Mesodermal cell (in vitro differentiated cells): ENCODE data around the gene ENO3. TPM values are rescaled to one million over a fixed set of nuclear protein-coding genes. Genes with fewer than 3 reads are reported as not detected.
"Not testable (repeated sequence)": the region's sequence is repeated elsewhere in the genome, so short reads cannot be mapped to it uniquely, and the experiment has no call there.

ENCODE experiments used
- H3K27ac ChIP-seq: 2 replicates; pipeline ENCODE4 v1.7.0; 2013; ENCODE audit warnings: mild to moderate bottlenecking, low read depth, low read length, moderate library complexity; ENCODE audit not compliant: severe bottlenecking
- H3K36me3 ChIP-seq: 2 replicates; pipeline ENCODE4 v1.7.1; 2013; ENCODE audit warnings: mild to moderate bottlenecking, low read length, moderate library complexity; ENCODE audit not compliant: control insufficient read depth, insufficient read depth
- H3K4me1 ChIP-seq: one replicate; pipeline ENCODE4 v1.7.1; 2013; ENCODE audit warnings: mild to moderate bottlenecking, low read length; ENCODE audit not compliant: insufficient read depth, control insufficient read depth, poor library complexity, severe bottlenecking
- H3K4me3 ChIP-seq: 2 replicates; pipeline ENCODE4 v1.7.0; 2013; ENCODE audit warnings: low read length, control low read depth, mild to moderate bottlenecking; ENCODE audit not compliant: insufficient read depth, poor library complexity, severe bottlenecking; ENCODE audit errors: extremely low read depth
- H3K9me3 ChIP-seq: 2 replicates; pipeline ENCODE4 v1.7.1; 2013; ENCODE audit warnings: mild to moderate bottlenecking, low read length, moderate library complexity; ENCODE audit not compliant: control insufficient read depth
- WGBS, 2 experiments: methylation state at CpG; one replicate each; pipeline ENCODE4 v1.1.5; 2013; ENCODE audit warnings: missing lambda C conversion rate in 2 of 2; ENCODE audit not compliant: insufficient coverage in 2 of 2; 5-methylcytosine and 5-hydroxymethylcytosine counted together
- polyA plus RNA-seq, 2 experiments: library from polyadenylated mRNA; stranded (reverse); fragments of 50-300 nt; gene quantifications; one replicate each; pipeline ENCODE4 v1.2.3, GENCODE V29; 2013

The ENO3 gene
- 28.8 TPM for polyA plus RNA-seq (2013, experiment 1 of 2)
- polyA plus RNA-seq (2013, experiment 2 of 2) = 26.2 TPM

DNA sequence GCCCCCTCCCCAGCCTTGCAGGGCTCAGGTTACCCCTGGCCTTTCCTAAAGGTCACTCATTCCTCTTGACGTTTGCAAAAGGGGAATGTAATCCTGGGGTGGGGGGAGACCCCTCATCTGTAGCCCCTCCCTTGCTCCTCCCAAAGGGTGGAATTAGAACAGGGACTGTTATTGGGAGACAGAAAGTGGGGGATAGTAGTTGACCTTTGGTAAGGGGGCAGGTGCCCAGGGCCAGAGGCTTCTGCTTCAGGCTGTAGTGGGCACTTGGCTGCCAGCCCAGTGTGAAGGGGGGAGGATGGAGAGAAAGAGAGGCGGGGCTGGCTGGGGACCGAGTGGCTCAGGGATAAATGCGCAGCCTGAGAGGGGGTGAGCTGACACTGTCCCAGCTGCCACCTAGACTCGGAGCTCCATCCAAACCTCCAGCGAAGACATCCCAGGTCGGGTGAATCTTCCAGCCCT, at the start of gene ENO3:
Gene ENO3 (plus strand): TSS at position 374 of the 459 bp plus-strand sequence. CDS start 711 bp downstream, outside the sequence.
- Histone ChIP-seq H3K4me1 (peaks cover 32% of the 10 kb centered on the region), H3K36me3 (peaks cover 27% of the 10 kb centered on the region), H3K4me3 (peak within 1 kb of the TSS; percentile 98), H3K27ac (peak within 1 kb of the TSS; percentile 97), H3K9me3 (no peaks in the 10 kb centered on the region)
- 23% methylated on average over 5 of the region's 7 CpGs; no CpG with 5 or more reads in 1 of the 2 experiments for WGBS, 2 experiments

DNA sequence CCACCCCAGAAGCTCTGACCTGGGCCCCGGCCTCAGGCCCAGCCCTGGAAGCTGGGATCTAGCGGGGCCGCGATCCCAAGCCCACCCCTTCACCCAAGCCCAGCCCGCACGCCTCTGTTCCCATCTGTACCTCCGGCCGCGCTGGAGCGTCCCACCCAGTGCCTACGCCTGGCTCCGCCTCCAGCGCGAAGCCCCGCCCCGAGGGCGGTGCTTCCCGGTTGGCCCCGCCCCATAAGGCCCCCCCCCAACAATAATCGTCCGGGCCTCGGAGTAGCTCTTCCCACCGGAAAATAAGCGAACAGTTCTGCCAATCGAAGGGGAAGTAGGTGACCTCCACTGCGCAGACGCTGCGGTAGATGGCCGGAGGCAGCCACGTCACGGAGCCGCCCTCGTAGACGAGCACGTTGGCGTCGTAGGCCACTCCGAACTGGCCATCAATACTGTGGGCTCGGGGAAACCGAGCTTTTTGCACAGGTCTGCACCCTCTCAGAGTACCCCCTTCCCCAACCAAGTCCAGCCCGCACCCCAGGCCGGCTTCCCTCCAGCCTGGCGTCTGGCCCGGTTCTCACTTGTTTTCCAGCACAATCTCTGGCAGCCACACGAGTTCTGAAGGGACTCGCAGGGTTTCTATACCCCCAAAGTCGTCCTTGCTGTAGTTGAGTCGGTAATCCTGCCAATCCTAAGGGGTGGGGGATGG, 49.1 kb upstream of the ENO3 start:
- Histone ChIP-seq H3K4me3 (no peak overlapping the region), H3K4me1 (no peaks in the 10 kb centered on the region), H3K27ac (no peak overlapping the region), H3K9me3 (peaks cover 4% of the 10 kb centered on the region), H3K36me3 (peaks cover 35% of the 10 kb centered on the region)
- 92 to 97% methylated on average over 27 to 34 of the region's 48 CpGs for WGBS, 2 experiments

DNA sequence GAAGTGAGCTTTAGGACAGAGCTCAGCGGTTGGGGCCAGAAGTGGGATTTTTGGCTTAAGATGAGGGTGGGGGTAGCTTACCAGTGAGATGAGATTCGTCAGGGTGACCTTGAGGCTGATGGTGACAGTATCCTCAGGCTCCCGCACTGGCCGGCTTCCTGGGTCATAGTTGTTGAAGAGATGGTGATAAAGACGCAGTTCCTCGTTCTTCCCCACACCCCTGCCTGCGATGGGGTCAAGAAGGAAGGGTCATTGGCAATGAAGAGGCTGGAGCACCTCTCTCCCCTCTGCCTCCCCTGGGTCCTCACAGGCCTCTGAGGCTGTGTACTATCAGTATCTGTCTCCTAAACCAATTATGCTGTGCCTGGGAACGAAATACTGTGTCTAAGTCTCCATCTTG, 48.4 kb upstream of the ENO3 start:
- H3K9me3 ChIP-seq = peaks cover 4% of the 10 kb centered on the region
- H3K36me3 ChIP-seq = peaks cover 27% of the 10 kb centered on the region
- 84 to 91% methylated on average over 4 to 5 of the region's 8 CpGs for WGBS, 2 experiments
- no peak overlapping the region for H3K4me3 ChIP-seq
- H3K27ac ChIP-seq = no peak overlapping the region
- H3K4me1 ChIP-seq = no peaks in the 10 kb centered on the region

DNA sequence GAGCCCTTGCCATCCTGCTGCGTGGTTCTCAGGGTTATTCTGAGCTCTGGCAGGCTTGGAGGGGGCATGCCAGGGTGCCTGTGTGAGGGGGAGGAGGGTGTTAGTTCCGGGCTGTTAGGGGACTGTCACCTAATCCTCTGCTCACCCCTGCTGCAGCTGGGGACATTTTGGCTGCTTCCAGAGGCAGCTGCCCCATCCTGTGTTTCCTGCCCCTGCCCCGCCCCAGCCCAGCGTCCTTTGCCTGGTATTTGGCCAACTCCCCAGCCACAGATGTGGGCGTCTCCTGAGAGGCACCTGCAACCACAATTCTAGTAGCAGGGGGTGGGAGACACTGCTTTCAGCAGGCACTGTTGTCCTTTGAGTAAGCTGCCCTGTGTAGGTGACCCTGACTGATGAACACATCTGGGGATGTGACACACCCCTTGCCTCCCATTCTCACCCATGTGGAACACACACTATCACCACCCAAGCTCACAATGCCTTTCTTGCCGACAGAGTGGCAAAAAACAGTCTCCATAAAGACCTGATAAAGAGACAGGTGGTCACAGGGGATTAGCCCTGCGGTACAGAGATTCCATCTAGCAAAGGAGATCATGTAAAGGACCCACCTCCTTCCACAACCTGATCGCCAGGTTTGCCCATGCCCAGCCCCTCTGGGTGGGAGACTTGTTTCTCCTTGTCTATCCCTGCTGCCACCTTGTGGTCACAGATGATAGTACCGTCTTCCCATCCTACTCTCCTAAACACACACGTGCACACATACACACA, 47.7 kb upstream of the ENO3 start, which contains the start of gene CHRNE:
Gene CHRNE (minus strand): TSS at position 48 of the 768 bp plus-strand sequence. CDS start 35 bp downstream, at position 13.
- Histone ChIP-seq H3K27ac (no peak within 1 kb of the TSS), H3K4me1 (peaks cover 3% of the 10 kb centered on the region), H3K9me3 (peaks cover 4% of the 10 kb centered on the region), H3K36me3 (peaks cover 23% of the 10 kb centered on the region), H3K4me3 (no peak within 1 kb of the TSS)
- WGBS, 2 experiments = 32 to 51% methylated on average over 6 to 9 of the region's 10 CpGs

DNA sequence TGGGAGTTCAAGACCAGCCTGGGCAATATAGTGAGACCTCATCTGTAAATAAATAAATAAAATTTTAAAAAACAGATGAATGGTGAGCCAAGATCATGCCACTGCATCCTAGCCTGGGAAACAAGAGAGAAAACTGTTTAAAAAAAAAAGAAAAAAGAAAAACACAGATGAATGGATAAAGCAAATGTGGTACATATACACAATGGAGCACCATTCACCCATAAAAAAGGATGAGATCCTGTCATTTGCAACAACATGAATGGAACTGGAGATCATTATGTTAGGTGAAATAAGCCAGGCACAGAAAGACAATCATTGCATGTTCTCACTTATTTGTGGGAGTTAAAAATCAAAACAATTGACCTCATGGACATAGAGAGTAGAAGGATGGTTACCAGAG, 44.3 kb upstream of the ENO3 start:
- not testable (repeated sequence) for H3K4me3 ChIP-seq, H3K36me3 ChIP-seq, H3K4me1 ChIP-seq, H3K9me3 ChIP-seq, H3K27ac ChIP-seq

DNA sequence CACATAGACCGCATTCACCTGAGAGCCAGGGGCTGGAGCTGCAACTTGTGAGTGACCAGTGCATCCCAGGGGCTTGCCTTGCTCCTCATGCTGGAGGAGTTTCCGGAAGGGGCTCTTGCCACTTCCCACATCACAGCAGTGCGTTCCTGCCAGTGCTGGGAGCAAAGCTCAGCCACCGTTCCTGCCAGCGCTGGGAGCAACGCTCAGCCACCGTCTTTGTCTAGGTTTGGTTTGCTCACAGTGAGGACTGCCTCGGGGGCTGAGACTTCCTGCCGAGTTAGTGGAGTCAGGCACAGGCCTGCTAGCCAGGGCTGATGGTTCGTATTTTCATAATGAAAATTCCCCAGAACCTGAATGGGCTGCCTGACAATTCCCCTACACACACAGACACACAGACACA, 42.6 kb upstream of the ENO3 start:
- no peak overlapping the region for H3K4me3 ChIP-seq
- WGBS, 2 experiments = 34% methylated on average over 9 to 10 of the region's 10 CpGs
- no peaks in the 10 kb centered on the region for H3K36me3 ChIP-seq
- H3K9me3 ChIP-seq = no peaks in the 10 kb centered on the region
- peak overlapping the region; percentile 68 for H3K27ac ChIP-seq
- peaks cover 10% of the 10 kb centered on the region for H3K4me1 ChIP-seq

DNA sequence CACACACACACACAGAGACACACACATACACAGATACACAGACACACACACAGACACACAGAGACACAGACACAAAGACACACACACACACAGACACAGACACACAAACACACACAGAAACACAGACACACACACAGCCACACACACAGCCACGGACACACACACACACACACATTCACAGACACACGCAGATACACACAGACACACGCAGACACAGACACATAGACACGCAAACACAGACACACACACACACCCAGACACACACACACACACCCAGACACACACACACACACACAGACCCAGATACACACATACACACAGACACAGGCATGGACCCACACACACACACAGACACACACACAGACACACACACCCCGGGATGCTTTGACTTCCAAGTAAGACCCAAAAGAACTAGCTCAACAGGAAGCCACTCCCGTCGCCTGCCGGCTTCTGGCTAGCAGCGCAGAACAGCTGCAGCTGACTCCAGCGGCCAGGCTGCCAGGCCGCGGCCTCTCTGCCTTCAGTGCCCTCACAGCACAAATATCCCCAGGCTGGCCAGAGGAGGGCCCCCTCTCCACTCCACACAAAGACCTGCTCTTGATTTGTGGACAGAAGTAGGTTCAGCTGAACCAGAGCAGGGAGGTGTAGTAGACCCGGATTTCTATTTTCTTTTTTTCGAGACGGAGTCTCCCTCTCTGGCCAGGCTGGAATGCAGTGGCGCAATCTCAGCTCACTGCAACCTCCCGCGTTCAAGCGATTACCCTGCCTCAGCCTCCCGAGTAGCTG, 42.0 kb upstream of the ENO3 start:
- H3K4me3 ChIP-seq = no peak overlapping the region
- H3K36me3 ChIP-seq = no peaks in the 10 kb centered on the region
- H3K27ac ChIP-seq = peak overlapping the region; percentile 68
- 37% methylated on average over 17 to 18 of the region's 20 CpGs for WGBS, 2 experiments
- H3K9me3 ChIP-seq = no peaks in the 10 kb centered on the region
- peaks cover 10% of the 10 kb centered on the region for H3K4me1 ChIP-seq

DNA sequence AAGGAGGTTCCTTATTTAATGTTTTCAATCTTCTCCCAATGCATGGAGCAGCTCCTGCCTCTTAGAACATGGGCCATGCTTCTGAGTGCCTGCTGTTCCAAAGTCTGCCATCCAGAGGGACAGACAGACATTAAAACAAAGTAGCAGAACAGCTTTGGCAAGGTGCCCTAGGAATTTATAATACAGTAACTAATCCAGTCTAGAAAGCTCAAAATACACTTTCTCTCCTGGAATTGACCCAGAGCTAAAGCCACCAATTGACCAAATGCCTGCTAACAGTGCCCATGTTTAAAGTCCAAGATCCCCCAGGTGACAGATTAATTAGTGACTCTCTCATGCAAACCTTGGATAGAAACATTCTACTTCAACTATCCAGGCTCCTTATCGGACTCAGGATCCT, 36.9 kb upstream of the ENO3 start:
- no peaks in the 10 kb centered on the region for H3K36me3 ChIP-seq
- H3K9me3 ChIP-seq = no peaks in the 10 kb centered on the region
- 100% methylated on average over 1 of the region's 1 CpG; no CpG with 5 or more reads in 1 of the 2 experiments for WGBS, 2 experiments
- no peak overlapping the region for H3K27ac ChIP-seq
- H3K4me3 ChIP-seq = no peak overlapping the region
- no peaks in the 10 kb centered on the region for H3K4me1 ChIP-seq

DNA sequence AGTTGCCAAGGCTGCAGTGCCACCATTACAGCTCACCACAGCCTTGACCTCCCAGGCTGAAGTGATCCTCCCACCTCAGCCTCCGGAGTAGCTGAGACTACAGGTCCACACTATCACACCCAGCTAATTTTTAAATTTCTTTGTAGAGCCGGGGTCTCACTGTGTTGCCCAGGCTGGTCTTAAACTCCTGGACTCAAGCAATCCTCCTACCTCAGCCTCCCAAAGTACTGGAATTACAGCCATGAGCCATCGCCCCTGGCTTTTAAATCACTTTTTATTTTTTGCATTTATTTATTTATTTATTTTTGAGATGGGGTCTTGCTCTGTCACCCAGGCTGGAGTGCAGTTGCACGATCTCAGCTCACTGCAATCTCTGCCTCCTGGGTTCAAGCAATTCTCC, 36.4 kb upstream of the ENO3 start:
- H3K4me3 ChIP-seq, H3K9me3 ChIP-seq, H3K36me3 ChIP-seq, H3K4me1 ChIP-seq, H3K27ac ChIP-seq: not testable (repeated sequence)
- WGBS, 2 experiments = 94 to 97% methylated on average over 3 of the region's 4 CpGs

DNA sequence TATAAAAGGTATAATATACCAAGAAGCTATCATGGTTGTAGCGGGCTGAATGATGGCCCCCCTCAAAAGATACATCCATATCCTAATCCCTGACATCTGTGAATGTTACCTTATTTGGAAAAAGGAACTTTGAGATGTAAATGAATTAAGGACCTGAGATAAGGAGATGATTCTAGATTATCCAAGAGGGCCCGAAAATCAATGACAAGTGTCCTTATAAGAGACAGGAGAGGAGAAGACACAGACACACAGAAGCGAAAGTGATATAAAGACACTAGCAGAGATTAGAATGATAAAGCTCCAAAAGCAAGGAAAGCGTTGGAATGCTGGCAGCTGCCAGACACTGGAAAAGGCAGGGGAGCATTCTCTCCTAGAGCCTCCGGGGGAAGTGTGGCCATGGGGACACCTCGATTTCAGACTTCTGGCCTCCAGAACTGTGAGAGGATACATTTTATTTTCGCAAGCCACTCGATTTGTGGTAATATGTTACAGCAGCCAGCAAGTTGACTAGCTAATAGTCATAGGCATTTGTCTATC, 31.3 kb upstream of the ENO3 start:
- H3K4me1 ChIP-seq = no peaks in the 10 kb centered on the region
- no peak overlapping the region for H3K27ac ChIP-seq
- WGBS, 2 experiments = 60 to 64% methylated on average over 4 to 5 of the region's 8 CpGs
- H3K36me3 ChIP-seq = no peaks in the 10 kb centered on the region
- H3K4me3 ChIP-seq = no peak overlapping the region
- no peaks in the 10 kb centered on the region for H3K9me3 ChIP-seq
